ENCODE measurements around the gene MOGAT2. TPM values are rescaled to one million over a fixed set of nuclear protein-coding genes. Genes with fewer than 3 reads are reported as not detected.

The MOGAT2 gene
- total RNA-seq, 4 donors from 2014 or later, result 30.5 to 598 (median 448) TPM

DNA sequence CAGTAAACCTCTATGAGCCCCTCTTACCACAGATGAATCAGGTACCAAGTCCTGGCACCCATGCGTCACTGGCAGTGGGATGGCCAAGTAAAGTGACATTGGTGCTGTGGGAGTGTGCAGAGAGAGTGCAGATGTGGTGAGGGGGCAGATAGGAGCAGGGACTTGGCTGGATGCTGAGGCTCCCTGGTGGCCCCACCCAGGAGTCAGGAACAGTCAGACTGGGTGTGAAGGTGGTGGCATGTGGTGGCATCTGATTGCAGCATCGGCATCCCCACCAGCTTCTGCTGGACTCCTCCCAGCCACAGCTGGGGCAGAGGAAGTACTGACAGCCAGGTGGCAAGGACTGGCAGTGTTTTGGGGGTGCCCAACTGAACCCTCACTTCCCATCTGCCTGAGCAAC is 62.3 kb downstream of the MOGAT2 start:
- DNase-seq, result no peak
- Histone ChIP-seq H3K4me1 (no peaks in the 10 kb centered on the region), H3K36me3 (no peaks in the 10 kb centered on the region), H3K27ac (no peak overlapping the region), H3K4me3 (no peak overlapping the region), H3K27me3 (no peaks in the 10 kb centered on the region), H3K9me3 (no peaks in the 10 kb centered on the region)
- no peak for TF ChIP-seq POLR2A (IDR thresholded peaks at IDR 0.05)
- TF ChIP-seq, protein P1, sequence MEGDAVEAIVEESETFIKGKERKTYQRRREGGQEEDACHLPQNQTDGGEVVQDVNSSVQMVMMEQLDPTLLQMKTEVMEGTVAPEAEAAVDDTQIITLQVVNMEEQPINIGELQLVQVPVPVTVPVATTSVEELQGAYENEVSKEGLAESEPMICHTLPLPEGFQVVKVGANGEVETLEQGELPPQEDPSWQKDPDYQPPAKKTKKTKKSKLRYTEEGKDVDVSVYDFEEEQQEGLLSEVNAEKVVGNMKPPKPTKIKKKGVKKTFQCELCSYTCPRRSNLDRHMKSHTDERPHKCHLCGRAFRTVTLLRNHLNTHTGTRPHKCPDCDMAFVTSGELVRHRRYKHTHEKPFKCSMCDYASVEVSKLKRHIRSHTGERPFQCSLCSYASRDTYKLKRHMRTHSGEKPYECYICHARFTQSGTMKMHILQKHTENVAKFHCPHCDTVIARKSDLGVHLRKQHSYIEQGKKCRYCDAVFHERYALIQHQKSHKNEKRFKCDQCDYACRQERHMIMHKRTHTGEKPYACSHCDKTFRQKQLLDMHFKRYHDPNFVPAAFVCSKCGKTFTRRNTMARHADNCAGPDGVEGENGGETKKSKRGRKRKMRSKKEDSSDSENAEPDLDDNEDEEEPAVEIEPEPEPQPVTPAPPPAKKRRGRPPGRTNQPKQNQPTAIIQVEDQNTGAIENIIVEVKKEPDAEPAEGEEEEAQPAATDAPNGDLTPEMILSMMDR (IDR thresholded peaks at IDR 0.05), result no peak

DNA sequence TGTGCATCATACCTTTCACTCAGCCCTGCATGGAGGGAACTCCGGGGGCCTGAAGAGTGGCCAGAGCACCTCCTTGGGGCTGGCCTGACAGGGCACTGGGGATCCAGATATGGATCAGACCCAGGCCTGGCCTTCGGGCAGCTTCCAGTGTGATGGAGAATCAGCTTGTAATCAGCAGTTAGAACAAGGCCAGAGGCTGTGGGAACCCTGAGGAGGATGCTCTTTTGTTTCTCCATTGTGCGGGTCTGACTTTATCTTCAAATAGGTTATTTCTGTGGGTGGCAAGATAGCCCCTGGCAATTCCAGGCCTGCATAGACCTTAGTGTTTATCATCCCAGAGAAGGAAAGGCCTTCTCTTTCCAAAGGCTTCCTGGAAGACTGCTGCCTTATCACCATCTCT is 63.2 kb downstream of the MOGAT2 start:
- Histone ChIP-seq H3K27me3 (no peaks in the 10 kb centered on the region), H3K36me3 (no peaks in the 10 kb centered on the region), H3K27ac (no peak overlapping the region), H3K9me3 (no peaks in the 10 kb centered on the region), H3K4me3 (no peak overlapping the region), H3K4me1 (no peaks in the 10 kb centered on the region)
- DNase-seq, result no peak
- TF ChIP-seq POLR2A (IDR thresholded peaks at IDR 0.05), result no peak
- TF ChIP-seq, protein P1 (IDR thresholded peaks at IDR 0.05), result no peak

DNA sequence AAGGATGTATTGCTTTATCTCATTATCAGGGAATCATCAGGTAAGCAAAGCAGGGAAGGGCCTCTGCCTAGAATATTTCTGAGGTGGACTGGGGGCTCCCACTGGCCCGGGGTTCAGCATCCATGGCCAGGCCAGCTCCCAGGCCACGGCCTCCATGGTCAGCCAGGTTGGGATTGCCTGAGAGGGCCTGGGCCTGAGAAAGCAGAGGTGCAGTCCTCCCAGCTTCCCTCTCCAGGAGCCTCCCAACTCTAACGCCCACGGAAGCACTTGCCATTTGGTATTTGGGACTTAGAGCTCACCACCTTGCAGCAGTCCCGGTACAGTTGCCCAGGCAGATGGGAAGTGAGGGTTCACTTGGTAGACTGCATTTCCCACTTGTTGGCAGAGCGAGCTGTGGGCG is 63.7 kb downstream of the MOGAT2 start:
- TF ChIP-seq, protein P1 (IDR thresholded peaks at IDR 0.05), result no peak
- no peak for TF ChIP-seq POLR2A (IDR thresholded peaks at IDR 0.05)
- Histone ChIP-seq H3K27ac (no peak overlapping the region), H3K4me3 (no peak overlapping the region), H3K4me1 (peaks cover 0 to 1% (median 0%) of the 10 kb centered on the region in 4 donors), H3K27me3 (no peaks in the 10 kb centered on the region), H3K36me3 (no peaks in the 10 kb centered on the region), H3K9me3 (no peaks in the 10 kb centered on the region)
- no peak for DNase-seq

DNA sequence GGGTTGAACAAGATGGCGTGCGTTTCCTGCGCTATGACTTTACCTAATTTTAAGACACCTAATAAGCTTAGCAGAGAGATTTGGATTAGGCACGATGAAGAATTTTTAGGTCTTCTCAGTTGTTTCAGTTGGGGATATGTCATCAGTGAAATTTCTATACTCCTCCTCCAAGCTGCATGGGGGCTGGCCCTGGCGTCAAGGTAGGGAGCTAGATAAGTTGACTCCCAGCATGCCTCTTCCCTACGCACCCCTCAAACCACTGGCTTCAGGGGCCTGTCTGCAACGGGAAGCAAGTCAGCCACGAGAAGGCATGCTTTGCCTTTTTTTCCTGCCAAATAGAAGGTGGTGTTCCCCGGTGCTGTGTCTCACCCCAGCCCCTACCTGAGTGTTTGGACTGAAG is 64.2 kb downstream of the MOGAT2 start:
- Histone ChIP-seq H3K4me3 (no peak overlapping the region), H3K9me3 (no peaks in the 10 kb centered on the region), H3K27ac (no peak overlapping the region), H3K36me3 (no peaks in the 10 kb centered on the region), H3K27me3 (no peaks in the 10 kb centered on the region), H3K4me1 (peaks cover 0 to 5% (median 0%) of the 10 kb centered on the region in 4 donors)
- DNase-seq, result no peak
- TF ChIP-seq, protein P1 (IDR thresholded peaks at IDR 0.05), result no peak
- no peak for TF ChIP-seq POLR2A (IDR thresholded peaks at IDR 0.05)

Small RNA genes within 50 kb of the gene (small RNA-seq; reads per million reads assigned to genes)
- 0 reads per million in 2 donors for gene RN7SL786P

Other genes with a start within 250 kb of the MOGAT2 start
- 10 to 100 TPM in 3 of 4 donors, 1 to 10 TPM in 1; 2.5 to 48.9 (median 22.2) TPM for gene GDPD5, start 191.9 kb upstream of the MOGAT2 start, total RNA-seq
- gene SERPINH1, start 155.6 kb upstream of the MOGAT2 start, total RNA-seq, result 10 to 100 TPM; 35.4 to 50.9 (median 43.4) TPM
- gene MAP6, start 48.8 kb upstream of the MOGAT2 start, total RNA-seq, result 1 to 10 TPM in 1 of 4 donors, under 1 TPM in 3; 0.35 to 5.0 (median 0.75) TPM
- gene DGAT2, start 50.9 kb downstream of the MOGAT2 start, total RNA-seq, result 1 to 10 TPM; 2.4 to 7.7 (median 4.5) TPM
- 10 to 100 TPM; 13.8 to 64.4 (median 22.1) TPM for gene UVRAG, start 97.4 kb downstream of the MOGAT2 start, total RNA-seq

Data from Peyer's patch (tissue), 4 donors.